HG02623 (cell line): ENCODE results near the gene MEDAG.

Experiments used
- ATAC-seq: cut with Tn5 transposase; IDR thresholded peaks from one replicate; pipeline ENCODE4 v1.9.1; 2021; ENCODE audit warnings: moderate library complexity; ENCODE audit not compliant: unreplicated experiment

The MEDAG gene

GRCh38 chr13:30872685-30873461 lies 33.2 kb upstream of the MEDAG start:
- no peak for ATAC-seq

DNA sequence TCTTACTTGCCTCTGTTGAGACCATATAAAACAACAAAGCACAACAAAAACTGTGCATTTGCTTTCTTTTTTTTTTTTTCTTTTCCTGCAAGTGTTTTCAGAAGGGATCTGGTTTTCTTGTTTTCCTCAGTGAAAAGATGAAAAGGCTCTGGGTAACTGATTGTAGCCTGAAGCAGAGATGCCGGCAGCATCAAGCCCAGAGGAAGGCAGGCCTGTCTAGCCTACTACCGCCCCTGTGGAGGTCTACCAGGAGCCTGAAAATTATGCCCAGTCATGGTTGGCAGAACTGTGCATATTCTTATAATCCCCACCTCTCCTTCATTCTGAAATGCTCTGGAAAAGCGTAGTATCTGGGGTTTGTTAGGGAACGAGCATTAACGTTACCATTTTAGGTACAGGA lies 32.6 kb upstream of the MEDAG start:
- no peak for ATAC-seq

DNA sequence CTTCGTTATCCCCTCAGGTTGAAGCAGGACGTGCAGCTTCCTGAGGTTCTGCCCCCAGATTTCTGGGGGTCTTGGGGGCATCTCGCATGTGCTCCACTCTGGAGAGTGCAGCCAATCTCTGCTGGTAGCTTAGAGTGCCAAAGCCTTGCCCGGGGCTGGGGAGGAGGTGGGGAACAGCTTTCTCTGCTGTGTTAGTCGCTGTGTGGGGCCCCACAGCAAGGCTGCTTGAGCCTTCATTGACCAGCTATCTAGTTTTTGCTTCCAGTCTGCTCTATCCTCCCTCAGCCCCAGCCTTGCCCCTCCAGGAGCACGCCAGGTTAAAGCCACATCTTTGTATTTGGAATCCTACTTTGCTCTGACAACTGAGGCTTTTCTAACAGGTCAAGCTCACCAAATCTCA lies 32.0 kb upstream of the MEDAG start:
- ATAC-seq, result no peak

- no peak for ATAC-seq
These were observed 31.5 kb upstream of the MEDAG start for GRCh38 chr13:30874561-30874960.

GRCh38 chr13:30877335-30877734 lies 28.7 kb upstream of the MEDAG start:
- ATAC-seq, result no peak

GRCh38 chr13:30880151-30880855 lies 25.8 kb upstream of the MEDAG start:
- ATAC-seq, result no peak

DNA sequence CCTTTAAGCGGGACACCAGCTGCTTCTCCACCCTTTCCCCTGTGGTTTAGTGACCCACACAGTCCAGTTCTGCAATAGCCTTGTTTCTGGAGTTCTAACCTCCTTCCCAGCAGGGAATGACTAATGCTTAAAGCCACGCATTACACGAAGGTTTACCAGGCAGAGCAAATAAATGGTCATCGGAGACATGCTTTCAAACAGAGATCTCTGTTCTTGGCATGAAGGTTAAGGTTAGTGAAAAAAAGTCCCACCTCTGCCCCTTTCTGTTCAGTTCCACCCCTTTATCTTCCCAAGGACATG lies 25.3 kb upstream of the MEDAG start:
- ATAC-seq, result no peak

GRCh38 chr13:30881191-30881651 lies 24.9 kb upstream of the MEDAG start:
- ATAC-seq, result no peak

- no peak for ATAC-seq
These were observed 23.8 kb upstream of the MEDAG start for GRCh38 chr13:30882026-30882850.

DNA sequence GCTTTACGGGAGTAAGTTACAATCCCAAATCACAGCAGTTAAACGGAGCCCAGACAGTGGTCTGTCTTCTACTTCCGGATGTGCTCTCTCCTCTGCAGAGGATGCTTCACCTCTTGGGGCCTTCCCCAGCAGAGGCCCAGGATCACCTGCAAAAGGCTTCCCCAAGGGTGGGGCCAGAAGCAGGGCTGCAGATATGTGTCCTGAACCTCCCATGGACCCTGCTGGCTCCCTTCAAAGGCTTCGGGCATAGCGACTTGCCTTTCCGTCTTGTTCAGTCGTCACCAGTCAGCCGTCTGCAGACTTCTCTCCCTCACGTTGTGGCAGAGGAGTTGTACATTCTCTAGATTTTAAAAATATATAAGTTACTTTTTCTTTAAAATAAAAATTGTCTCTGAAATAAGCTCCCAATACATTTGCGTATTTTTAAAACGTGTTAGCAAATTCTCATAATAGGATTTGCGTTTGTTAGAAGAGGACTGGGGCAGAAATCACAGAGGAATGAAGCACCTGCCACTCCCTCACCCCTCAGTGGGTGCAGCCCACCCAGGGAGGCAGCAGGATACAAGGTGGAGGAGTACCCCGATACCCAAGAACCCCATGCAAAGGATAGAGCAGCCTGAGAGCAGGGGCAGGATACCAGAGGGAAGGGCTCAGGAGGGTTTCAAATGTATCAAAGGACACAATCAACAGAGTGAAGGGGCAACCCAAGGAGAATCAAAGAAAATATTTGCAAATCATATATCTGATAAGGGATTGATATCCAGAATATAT lies 22.9 kb upstream of the MEDAG start:
- ATAC-seq, result no peak

GRCh38 chr13:30884543-30884942 lies 21.5 kb upstream of the MEDAG start:
- ATAC-seq, result no peak

DNA sequence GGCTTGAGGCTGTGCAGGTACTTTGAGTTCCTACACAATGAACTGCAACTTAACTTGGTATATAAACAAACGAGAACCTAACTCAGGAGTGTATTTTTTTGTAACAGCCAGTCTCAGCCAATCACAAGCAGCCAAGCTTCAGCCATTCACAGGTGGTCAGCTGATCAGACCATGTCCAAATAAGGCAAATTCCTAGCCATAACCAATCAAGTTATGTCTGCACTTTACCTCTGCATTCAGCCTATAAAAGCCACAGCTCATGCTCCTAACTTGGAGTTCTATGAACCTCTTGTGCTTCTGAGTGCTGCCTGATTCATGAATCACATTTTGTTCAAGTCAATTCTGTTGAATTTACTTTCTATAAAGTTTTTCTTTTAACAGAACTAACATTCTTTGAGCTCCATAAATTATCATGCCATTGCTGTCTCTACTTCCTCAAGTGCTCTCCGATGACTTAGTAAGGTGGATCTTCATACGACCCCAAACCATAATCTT lies 16.8 kb upstream of the MEDAG start:
- no peak for ATAC-seq

GRCh38 chr13:30892966-30893365 lies 13.1 kb upstream of the MEDAG start:
- no peak for ATAC-seq

GRCh38 chr13:30895773-30896172 lies 10.3 kb upstream of the MEDAG start:
- no peak for ATAC-seq

DNA sequence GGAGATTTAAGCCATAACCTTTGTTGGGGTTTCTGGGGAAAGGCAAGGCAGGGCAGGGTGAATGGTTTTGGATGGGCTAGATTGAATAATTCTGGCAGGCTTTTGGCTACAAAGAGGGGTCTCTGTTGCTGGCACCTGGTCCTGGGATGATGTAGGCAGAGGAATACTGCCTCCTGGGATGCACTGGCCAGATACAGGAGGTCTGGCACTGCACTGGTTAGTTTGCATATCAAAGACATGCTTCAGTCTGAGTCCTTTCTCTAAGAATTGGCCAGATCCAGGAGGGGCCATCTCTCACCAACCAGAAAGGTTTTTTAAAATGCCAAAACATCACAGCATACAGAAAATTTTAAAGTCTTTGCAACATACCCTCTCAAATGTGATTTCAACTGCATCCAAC lies 8.0 kb upstream of the MEDAG start:
- no peak for ATAC-seq

DNA sequence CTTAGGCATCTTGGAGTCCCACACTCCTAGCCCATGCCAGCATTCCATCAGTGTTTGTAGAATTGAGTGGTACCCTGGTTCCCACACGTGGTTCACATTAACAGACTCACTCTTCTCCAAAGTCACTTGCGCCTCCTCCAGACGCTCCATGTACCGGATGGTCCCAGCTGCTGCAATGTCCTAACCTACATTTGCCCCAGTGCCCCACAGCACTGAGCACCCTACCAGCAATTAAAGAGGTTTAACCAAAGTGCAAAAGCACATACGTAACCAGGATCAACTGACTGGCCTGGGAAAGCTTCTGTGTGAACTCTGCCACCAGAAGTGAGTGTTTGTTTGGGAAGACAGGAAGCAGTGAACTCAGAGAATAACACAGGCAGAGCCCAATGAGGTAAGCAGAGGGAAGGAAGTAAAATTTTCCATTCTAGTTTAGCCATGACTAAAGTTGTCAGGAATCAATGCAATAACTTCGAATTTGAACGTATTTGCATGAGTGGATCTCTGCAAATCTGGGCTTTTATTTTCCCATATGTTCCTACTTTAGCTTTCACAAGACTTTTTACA lies 7.3 kb upstream of the MEDAG start:
- no peak for ATAC-seq

GRCh38 chr13:30900436-30900835 lies 5.6 kb upstream of the MEDAG start:
- ATAC-seq, result no peak

DNA sequence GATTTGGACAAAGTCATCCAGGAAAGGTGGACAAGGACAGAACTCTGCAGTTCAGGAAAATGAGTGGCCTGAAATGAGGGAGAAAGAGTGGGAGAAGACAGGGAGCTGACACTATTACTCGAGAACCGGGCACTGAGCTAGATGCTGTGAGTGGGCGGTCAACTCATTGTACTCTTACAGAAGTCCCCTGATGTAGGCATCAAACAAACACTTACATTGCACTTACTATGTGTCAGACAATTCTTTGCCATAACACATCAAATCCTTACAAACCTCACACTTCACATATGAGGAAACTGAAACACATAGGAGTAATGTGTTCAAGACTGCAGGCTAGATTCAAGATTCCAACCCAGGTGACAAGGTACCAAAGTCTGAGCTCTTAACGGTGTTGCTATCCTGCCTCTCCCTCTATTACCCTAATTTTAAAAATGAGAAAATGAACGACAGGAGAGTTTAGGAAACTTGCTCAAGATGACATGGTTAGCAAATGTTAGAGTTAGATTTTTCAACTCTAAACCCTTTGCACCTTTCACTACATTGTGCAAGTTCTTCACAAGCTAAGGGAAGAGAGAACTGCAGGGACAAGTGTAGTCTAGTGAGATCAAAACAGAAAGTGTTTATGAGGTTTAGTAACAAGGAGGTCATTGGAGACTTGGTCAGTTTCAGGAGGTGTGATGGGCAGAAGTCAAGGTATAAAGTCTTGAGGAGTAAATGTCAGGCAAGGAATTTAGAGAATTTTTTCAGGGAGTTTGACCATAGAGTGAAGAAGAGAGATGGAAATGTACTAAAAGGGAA lies 4.9 kb upstream of the MEDAG start:
- ATAC-seq, result no peak

DNA sequence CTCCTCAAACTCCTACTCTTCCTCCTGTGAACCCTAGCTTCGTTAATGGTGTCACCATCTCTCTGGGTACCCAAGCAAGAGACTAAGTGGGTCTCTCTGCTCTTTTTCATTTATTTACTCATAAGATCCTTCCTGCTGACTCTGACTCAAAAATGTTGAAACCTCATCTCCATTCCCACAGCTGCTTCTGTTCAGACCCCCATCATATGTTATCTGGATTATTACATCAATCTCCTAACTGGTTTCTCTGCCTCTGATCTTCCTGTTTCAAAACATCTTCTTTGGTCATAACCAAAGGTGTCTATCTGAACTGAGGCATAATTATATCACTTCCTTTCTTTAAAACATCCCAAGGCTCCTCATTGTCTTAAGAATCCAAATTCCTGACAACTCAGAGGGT lies 2.0 kb upstream of the MEDAG start:
- ATAC-seq, result no peak
